K562 (cell line): ENCODE data around the gene NR3C1. TPM values are rescaled to one million over a fixed set of nuclear protein-coding genes. Genes with fewer than 3 reads are reported as not detected.

Experiments used
- ATAC-seq: fragments of 200-7000 bp; cut with Tn5 transposase; 3 replicates; pipeline ENCODE4 v1.9.1; 2020; ENCODE audit warnings: moderate library complexity
- BruUV-seq: library from RNA; stranded (reverse); fragments of 400-500 nt; replicated peaks from 2 replicates; lab custom pipeline; 2021; lab: Mats Ljungman, UMichigan
- CTCF ChIA-PET: fragments of 300-600 bp; formaldehyde crosslinking; extraction: SDS; loops from one replicate; lab custom pipeline; 2021; ENCODE audit warnings: low intra/inter-chr PET ratio; lab: Yijun Ruan, JAX
- POLR2A ChIA-PET: fragments of 300-600, 350-650 bp; sonication (Branson Sonifier 250); formaldehyde crosslinking; extraction: SDS; loops from one replicate; lab custom pipeline; 2021; ENCODE audit warnings: antibody characterized with exemption, inconsistent platforms; lab: Yijun Ruan, JAX
- DNase-seq, 4 experiments: peaks; one replicate each; pipeline versions ENCODE4 v3.0.0 to v3.0.0-alpha.2; 2011 to 2018; ENCODE audit warnings: low spot score in 3 of 4, mixed read lengths in 3 of 4; ENCODE audit errors: extremely low read depth in 1 of 4
- FAIRE-seq: peaks from 2 replicates; lab custom pipeline; 2011; peaks lifted over from hg19 to GRCh38; lab: Jason Lieb, UNC
- H2AFZ ChIP-seq: 2 replicates; pipeline ENCODE4 v1.6.0; 2011; ENCODE audit warnings: low read depth, low read length, control low read depth, inconsistent platforms
- H3K27ac ChIP-seq: fragments of 200-600 bp; 3 replicates; pipeline ENCODE4 v1.8.0; 2011; ENCODE audit warnings: low read depth, mild to moderate bottlenecking, control low read depth, inconsistent platforms, low read length, moderate library complexity, mixed read lengths; ENCODE audit errors: extremely low read depth
- H3K27me3 ChIP-seq, 2 experiments: fragments of 300-600 bp in 1 of 2; 2 replicates in 1 of 2; 3 replicates in 1 of 2; pipeline versions ENCODE4 v1.6.0 to v1.8.0; 2011; ENCODE audit warnings: inconsistent platforms in 2 of 2, low read length in 2 of 2, mild to moderate bottlenecking in 1 of 2, mixed read lengths in 1 of 2, moderate library complexity in 1 of 2; ENCODE audit not compliant: control insufficient read depth in 2 of 2, insufficient read depth in 2 of 2
- H3K36me3 ChIP-seq: fragments of 300-600 bp; 3 replicates; pipeline ENCODE4 v1.8.0; 2011; ENCODE audit warnings: mild to moderate bottlenecking, low read length, inconsistent platforms; ENCODE audit not compliant: control insufficient read depth, insufficient read depth
- H3K4me1 ChIP-seq, 2 experiments: fragments of 200-600 bp in 1 of 2; replicated peaks in 1 of 2; 2 replicates in 1 of 2; 3 replicates in 1 of 2; pipeline versions ENCODE4 v1.5.1 to v1.8.0; 2011; ENCODE audit warnings: inconsistent platforms in 2 of 2, low read length in 2 of 2, mild to moderate bottlenecking in 1 of 2, mixed read lengths in 1 of 2, moderate library complexity in 1 of 2; ENCODE audit not compliant: control insufficient read depth in 2 of 2, insufficient read depth in 2 of 2
- H3K4me2 ChIP-seq: 2 replicates; pipeline ENCODE4 v1.6.1; 2011; ENCODE audit warnings: low read length, control low read depth, inconsistent platforms, mixed read lengths; ENCODE audit not compliant: insufficient read depth
- H3K4me3 ChIP-seq: fragments of 200-600 bp; sonication (generic), shearing (Covaris generic); 2 replicates; pipeline ENCODE4 v1.5.1; 2016; ENCODE audit warnings: control low read depth, inconsistent platforms
- H3K79me2 ChIP-seq: fragments of 200-600 bp; 3 replicates; pipeline ENCODE4 v1.8.0; 2011; ENCODE audit warnings: low read length, inconsistent platforms; ENCODE audit not compliant: control insufficient read depth, insufficient read depth
- H3K9ac ChIP-seq, 2 experiments: 2 replicates each; pipeline versions ENCODE4 v1.6.0 to v1.6.1; 2011; ENCODE audit warnings: low read depth in 2 of 2, low read length in 2 of 2, control low read depth in 1 of 2, inconsistent platforms in 1 of 2, mild to moderate bottlenecking in 1 of 2, mixed read lengths in 1 of 2; ENCODE audit not compliant: insufficient read depth in 1 of 2
- H3K9me1 ChIP-seq: one replicate; pipeline ENCODE4 v1.6.0; 2011; ENCODE audit warnings: inconsistent platforms, mild to moderate bottlenecking, low read length, moderate library complexity; ENCODE audit not compliant: control insufficient read depth, insufficient read depth
- H3K9me3 ChIP-seq: replicated peaks from 2 replicates; pipeline ENCODE4 v1.5.1; 2011; ENCODE audit warnings: low read depth, low read length, inconsistent platforms; ENCODE audit not compliant: control insufficient read depth, insufficient read depth
- H4K20me1 ChIP-seq: replicated peaks from 2 replicates; pipeline ENCODE4 v1.6.1; 2011; ENCODE audit warnings: low read length, inconsistent platforms, mixed read lengths; ENCODE audit not compliant: control insufficient read depth, insufficient read depth
- ATF6 ChIP-seq: sonication (generic); formaldehyde crosslinking; IDR thresholded peaks from 2 replicates; pipeline ENCODE4 v1.4.0; 2020; ENCODE audit warnings: mild to moderate bottlenecking, missing genetic modification reagents
- HMGXB4 ChIP-seq: sonication (generic); formaldehyde crosslinking; IDR thresholded peaks from 2 replicates; pipeline ENCODE4 v1.8.1; 2023; ENCODE audit warnings: mild to moderate bottlenecking, missing genetic modification reagents
- L3MBTL2 ChIP-seq: fragments of 450-650 bp; IDR thresholded peaks from 2 replicates; pipeline ENCODE4 v1.6.1; 2016; ENCODE audit warnings: mild to moderate bottlenecking, moderate library complexity
- NFIC ChIP-seq: fragments of 450-650 bp; IDR thresholded peaks from 2 replicates; pipeline ENCODE4 v1.6.1; 2017; ENCODE audit warnings: mild to moderate bottlenecking, inconsistent platforms
- PHTF2 ChIP-seq: fragments of 250-450 bp; sonication (Bioruptor Pico); IDR thresholded peaks from 2 replicates; pipeline ENCODE4 v1.5.0; 2021; ENCODE audit warnings: mild to moderate bottlenecking
- POLR2AphosphoS2 ChIP-seq: IDR thresholded peaks from 2 replicates; pipeline ENCODE4 v1.6.1; 2012; ENCODE audit warnings: low read length, improper control_type of control experiment
- SMARCC2 ChIP-seq: fragments of 450-650 bp; IDR thresholded peaks from 2 replicates; pipeline ENCODE4 v1.6.1; 2017; ENCODE audit warnings: antibody characterized with exemption, moderate library complexity, mild to moderate bottlenecking, low read depth
- TRIM25 ChIP-seq: fragments of 450-650 bp; IDR thresholded peaks from 2 replicates; pipeline ENCODE4 v1.7.0; 2016; ENCODE audit warnings: borderline replicate concordance
- ZNF41 ChIP-seq: fragments of 250-450 bp; sonication (Bioruptor Pico); conservative IDR thresholded peaks from 2 replicates; pipeline ENCODE4 v1.4.0; 2020; ENCODE audit warnings: mild to moderate bottlenecking
- ZNF589 ChIP-seq: fragments of 200-800 bp; sonication (Bioruptor generic); IDR thresholded peaks from 2 replicates; pipeline ENCODE4 v1.6.1; 2016; ENCODE audit warnings: low read depth, missing genetic modification characterization, missing compliant biosample characterization
- ZNF644 ChIP-seq: fragments of 200-800 bp; sonication (Bioruptor generic); IDR thresholded peaks from 2 replicates; pipeline ENCODE4 v1.6.1; 2016; ENCODE audit warnings: low read depth, missing genetic modification characterization, missing compliant biosample characterization
- WGBS: fragments of 100-300 bp; shearing (Covaris generic); methylation state at CpG from one replicate; pipeline ENCODE4 v1.1.6; 2016; ENCODE audit warnings: low coverage, mixed read lengths; ENCODE audit not compliant: insufficient coverage; ENCODE audit errors: missing lambda C conversion rate; 5-methylcytosine and 5-hydroxymethylcytosine counted together
- in situ Hi-C: fragments of 300-500 bp; cut with MboI; formaldehyde crosslinking; loops from 4 replicates; pipeline ENCODE4 v1.15.0; 2018; ENCODE audit warnings: inconsistent platforms, mixed read lengths
- intact Hi-C: fragments of 100-400 bp; cut with micrococcal nuclease; formaldehyde crosslinking; loops from 2 replicates; pipeline ENCODE4 v1.14.2; 2022
- polyA plus RNA-seq, 8 experiments: library from polyadenylated mRNA; depleted of rRNA in 4 of 8; stranded (reverse) in 5 of 8; unstranded in 3 of 8; fragments of >200 nt; fragmentation: Nextera tagmentation in 2 of 8; fragmentation: Illumina TruSeq in 1 of 8; extraction: Ambion mirVana in 2 of 8; extraction: Trizol in 1 of 8; gene quantifications; 2 replicates each; pipeline versions ENCODE4 v1.2.1 to v1.2.3, GENCODE V29; 2011 to 2014; ENCODE audit warnings: inconsistent platforms in 1 of 8, missing spikeins in 1 of 8
- total RNA-seq, 7 experiments: library from RNA; depleted of rRNA in 6 of 7; stranded (reverse); fragments of >200 nt in 6 of 7; fragmentation: Illumina TruSeq in 2 of 7; extraction: Trizol in 2 of 7; gene quantifications; 2 replicates each; pipeline versions ENCODE4 v1.2.1 to v1.2.3, GENCODE V29; 2011 to 2021; ENCODE audit warnings: low replicate concordance in 1 of 7

NR3C1 gene
- total and polyA plus RNA-seq, 9 of the 15 experiments (the other 6 are each of a cell fraction or from before 2014, with no cell fraction given), result 8.2 to 36.0 (median 15.0) TPM

GRCh38 chr5:143443330-143443729 is 39.8 kb upstream of the NR3C1 start:
- Histone ChIP-seq H3K4me1 (no peaks in the 10 kb centered on the region), H3K36me3 (no peaks in the 10 kb centered on the region), H3K9me3 (no peaks in the 10 kb centered on the region), H2AFZ (no peak overlapping the region), H3K4me2 (no peak overlapping the region), H3K9me1 (no peaks in the 10 kb centered on the region), H3K79me2 (no peaks in the 10 kb centered on the region), H4K20me1 (no peaks in the 10 kb centered on the region), H3K9ac (no peak overlapping the region), H3K4me3 (no peak overlapping the region), H3K27me3 (no peaks in the 10 kb centered on the region; a peak in 2 of 5 replicates), H3K27ac (no peak overlapping the region)
- BruUV-seq, result no TSS peak
- 0% methylated on average over 1 of the region's 1 CpG for WGBS
- POLR2A ChIA-PET, result no interaction called here
- intact Hi-C loops (no loop called here), in situ Hi-C loops (no loop called here)
- FAIRE-seq (no peak), DNase-seq (no peak), ATAC-seq (peak; percentile 51; the same call in 2 of the 3 replicates)
- no peak for TF ChIP-seq ZNF589 (CRISPR knock-in tag)
- CTCF ChIA-PET, result no interaction called here

- Histone ChIP-seq H3K9me1 (no peaks in the 10 kb centered on the region), H3K9me3 (no peaks in the 10 kb centered on the region), H4K20me1 (no peaks in the 10 kb centered on the region), H2AFZ (no peak overlapping the region), H3K4me3 (no peak overlapping the region), H3K27ac (no peak overlapping the region), H3K27me3 (peaks cover 0 to 6% of the 10 kb centered on the region in 2 experiments; a peak in 3 of 5 replicates), H3K36me3 (no peaks in the 10 kb centered on the region), H3K79me2 (no peaks in the 10 kb centered on the region), H3K4me1 (no peaks in the 10 kb centered on the region), H3K4me2 (no peak overlapping the region), H3K9ac (no peak overlapping the region)
- 0% methylated on average over 2 of the region's 2 CpGs for WGBS
- in situ Hi-C loops (no loop called here), intact Hi-C loops (no loop called here)
- ChIA-PET CTCF (no interaction called here), POLR2A (interaction anchor here (1.5 kb wide), 1 partner anchor 13 kb away, joined by 5 read pairs; no protein-coding TSS in a partner anchor)
- BruUV-seq, result no TSS peak
- FAIRE-seq, result no peak
- no peak for DNase-seq
- no peak for ATAC-seq
- TF ChIP-seq ATF6 (CRISPR knock-in tag) (no peak), PHTF2 (CRISPR knock-in tag) (no peak), TRIM25 (no peak), ZNF644 (tag) (no peak), HMGXB4 (CRISPR knock-in tag) (no peak), SMARCC2 (no peak), ZNF41 (CRISPR knock-in tag) (no peak), POLR2AphosphoS2 (no peak), NFIC (no peak), L3MBTL2 (no peak)
Observed at GRCh38 chr5:143442385-143442784, 38.9 kb upstream of the NR3C1 start.
